DND-41 (cell line): Measurements from ENCODE around the gene MTMR2.

Experiments used
- EZH2 ChIP-seq: IDR thresholded peaks from 3 replicates; pipeline ENCODE4 v1.6.1; 2012; ENCODE audit warnings: borderline replicate concordance, low read depth, mild to moderate bottlenecking, moderate library complexity, low read length, inconsistent platforms; ENCODE audit not compliant: severe bottlenecking
- TF ChIP-seq, protein P1 (sequence below): IDR thresholded peaks from 2 replicates; pipeline ENCODE4 v1.5.1; 2012; ENCODE audit warnings: borderline replicate concordance, low read length, moderate library complexity, mild to moderate bottlenecking; ENCODE audit not compliant: poor library complexity, severe bottlenecking; ENCODE audit errors: extremely low read depth

DNA sequence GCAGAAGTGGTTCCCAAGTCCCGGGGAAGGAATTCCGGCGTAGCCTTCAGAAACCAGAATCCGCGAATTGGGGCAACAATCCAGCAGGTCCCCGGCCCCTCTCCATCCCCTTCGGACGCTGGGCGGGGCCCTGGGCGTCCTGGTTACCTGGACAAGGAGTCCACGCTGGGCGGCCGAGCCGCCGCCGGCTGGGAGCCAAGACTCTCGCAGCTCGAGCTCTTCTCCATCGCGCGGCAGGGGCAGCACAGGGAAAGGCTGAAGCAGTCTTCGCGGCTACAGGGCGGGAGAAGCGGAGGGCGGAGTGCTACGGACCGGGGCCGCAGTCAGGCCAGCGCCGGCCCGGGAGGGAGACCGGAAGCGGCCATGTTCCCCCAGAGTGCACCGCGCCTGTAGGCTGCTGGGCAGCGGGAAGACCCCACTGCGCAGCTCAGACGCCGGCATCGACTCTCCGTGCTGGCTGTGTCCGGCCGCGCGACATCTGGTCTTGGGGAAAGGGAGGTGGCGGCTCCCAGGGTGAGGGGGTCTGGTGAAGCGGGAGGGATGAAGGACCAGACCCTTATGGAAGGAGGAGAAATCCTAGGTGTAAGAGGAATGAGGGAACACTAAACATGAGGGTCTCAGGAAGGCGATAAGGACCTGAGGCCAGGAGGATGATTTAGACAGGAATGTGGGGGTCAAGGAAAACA, at the start of gene MTMR2:
- no peak for TF ChIP-seq EZH2
- TF ChIP-seq, protein P1, sequence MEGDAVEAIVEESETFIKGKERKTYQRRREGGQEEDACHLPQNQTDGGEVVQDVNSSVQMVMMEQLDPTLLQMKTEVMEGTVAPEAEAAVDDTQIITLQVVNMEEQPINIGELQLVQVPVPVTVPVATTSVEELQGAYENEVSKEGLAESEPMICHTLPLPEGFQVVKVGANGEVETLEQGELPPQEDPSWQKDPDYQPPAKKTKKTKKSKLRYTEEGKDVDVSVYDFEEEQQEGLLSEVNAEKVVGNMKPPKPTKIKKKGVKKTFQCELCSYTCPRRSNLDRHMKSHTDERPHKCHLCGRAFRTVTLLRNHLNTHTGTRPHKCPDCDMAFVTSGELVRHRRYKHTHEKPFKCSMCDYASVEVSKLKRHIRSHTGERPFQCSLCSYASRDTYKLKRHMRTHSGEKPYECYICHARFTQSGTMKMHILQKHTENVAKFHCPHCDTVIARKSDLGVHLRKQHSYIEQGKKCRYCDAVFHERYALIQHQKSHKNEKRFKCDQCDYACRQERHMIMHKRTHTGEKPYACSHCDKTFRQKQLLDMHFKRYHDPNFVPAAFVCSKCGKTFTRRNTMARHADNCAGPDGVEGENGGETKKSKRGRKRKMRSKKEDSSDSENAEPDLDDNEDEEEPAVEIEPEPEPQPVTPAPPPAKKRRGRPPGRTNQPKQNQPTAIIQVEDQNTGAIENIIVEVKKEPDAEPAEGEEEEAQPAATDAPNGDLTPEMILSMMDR = no peak
